Neural cell (in vitro differentiated cells): ENCODE results near the gene POLN.

ENCODE experiments used
- CTCF ChIP-seq: fragments of 450-650 bp; IDR thresholded peaks from 2 replicates; pipeline ENCODE4 v1.5.1; 2014; ENCODE audit warnings: antibody characterized with exemption, mild to moderate bottlenecking, moderate library complexity; ENCODE audit not compliant: poor library complexity, severe bottlenecking
- EZH2 ChIP-seq: fragments of 200-600, 300-800 bp; shearing (Covaris generic), sonication (generic); IDR thresholded peaks from 2 replicates; pipeline ENCODE4 v1.6.1; 2014; ENCODE audit warnings: antibody characterized with exemption, low read length, borderline replicate concordance, mild to moderate bottlenecking; ENCODE audit not compliant: insufficient read depth, poor library complexity, severe bottlenecking

- no peak for TF ChIP-seq CTCF
- TF ChIP-seq EZH2: no peak
Observed at GRCh38 chr4:2260344-2261109, 18.6 kb upstream of the POLN start.
